CD14-positive monocyte (primary cell): ENCODE measurements around the gene CKAP2L. TPM values are rescaled to one million over a fixed set of nuclear protein-coding genes. Genes with fewer than 3 reads are reported as not detected.

Experiments
- DNase-seq, 3 donors: peaks; one replicate each; pipeline ENCODE4 v3.0.0-alpha.2; 2011 to 2022
- H2AFZ ChIP-seq: 2 replicates; pipeline ENCODE4 v1.6.0; 2012; ENCODE audit warnings: mild to moderate bottlenecking, low read depth, low read length, inconsistent platforms; ENCODE audit not compliant: insufficient read depth, poor library complexity, severe bottlenecking
- H3K27ac ChIP-seq, 2 donors: 1 replicate in 1 of 2; 2 replicates in 1 of 2; pipeline ENCODE4 v1.5.1; 2012 to 2013; ENCODE audit warnings: low read length in 2 of 2, control low read depth in 1 of 2, inconsistent platforms in 1 of 2, low read depth in 1 of 2, mild to moderate bottlenecking in 1 of 2
- H3K27me3 ChIP-seq, 2 donors: one replicate each; pipeline versions ENCODE4 v1.6.0 to v1.6.1; 2011 to 2013; ENCODE audit warnings: low read length in 2 of 2; ENCODE audit not compliant: control insufficient read depth in 2 of 2, insufficient read depth in 2 of 2
- H3K36me3 ChIP-seq, 2 donors: replicated peaks in 1 of 2; 1 replicate in 1 of 2; 2 replicates in 1 of 2; pipeline versions ENCODE4 v1.5.1 to v1.6.1; 2012 to 2013; ENCODE audit warnings: low read length in 2 of 2, control low read depth in 1 of 2, inconsistent platforms in 1 of 2, mild to moderate bottlenecking in 1 of 2; ENCODE audit not compliant: insufficient read depth in 2 of 2, control insufficient read depth in 1 of 2
- H3K4me1 ChIP-seq, 2 donors: 1 replicate in 1 of 2; 2 replicates in 1 of 2; pipeline versions ENCODE4 v1.5.1 to v1.6.1; 2012 to 2013; ENCODE audit warnings: low read length in 2 of 2, control low read depth in 1 of 2, inconsistent platforms in 1 of 2, mild to moderate bottlenecking in 1 of 2, moderate library complexity in 1 of 2; ENCODE audit not compliant: insufficient read depth in 2 of 2, control insufficient read depth in 1 of 2
- H3K4me2 ChIP-seq: replicated peaks from 2 replicates; pipeline ENCODE3; 2012; ENCODE audit warnings: low read length, moderate library complexity, mild to moderate bottlenecking; ENCODE audit not compliant: poor library complexity, severe bottlenecking; ENCODE audit errors: extremely low read depth
- H3K4me3 ChIP-seq, 3 experiments: fragments of 200-600 bp in 1 of 3; sonication (generic) in 1 of 3; replicated peaks in 1 of 3; 1 replicate in 2 of 3; 2 replicates in 1 of 3; pipeline ENCODE4 v1.5.1; 2011 to 2013; ENCODE audit warnings: low read length in 3 of 3, mild to moderate bottlenecking in 3 of 3, control low read depth in 2 of 3, low read depth in 2 of 3, inconsistent platforms in 1 of 3, moderate library complexity in 1 of 3
- H3K79me2 ChIP-seq: 2 replicates; pipeline ENCODE4 v1.6.0; 2012; ENCODE audit warnings: mild to moderate bottlenecking, control low read depth, inconsistent platforms, low read length, moderate library complexity; ENCODE audit not compliant: insufficient read depth
- H3K9ac ChIP-seq: 2 replicates; pipeline ENCODE4 v1.6.0; 2017; ENCODE audit warnings: low read length, mild to moderate bottlenecking; ENCODE audit not compliant: insufficient read depth, poor library complexity, severe bottlenecking
- H3K9me3 ChIP-seq, 2 donors: replicated peaks in 1 of 2; 1 replicate in 1 of 2; 2 replicates in 1 of 2; pipeline versions ENCODE4 v1.5.1 to v1.6.1; 2012 to 2013; ENCODE audit warnings: low read length in 2 of 2, control low read depth in 1 of 2; ENCODE audit not compliant: control insufficient read depth in 1 of 2, insufficient read depth in 1 of 2
- H4K20me1 ChIP-seq: 2 replicates; pipeline ENCODE4 v1.6.0; 2012; ENCODE audit warnings: mild to moderate bottlenecking, low read length, control low read depth, moderate library complexity; ENCODE audit not compliant: insufficient read depth
- H3K27ac Mint-ChIP-seq, 7 donors: one replicate each; pipeline ENCODE4 v1.8.0; 2020; ENCODE audit warnings: mild to moderate bottlenecking in 7 of 7, mixed read lengths in 7 of 7, moderate library complexity in 6 of 7, inconsistent platforms in 2 of 7
- H3K27me3 Mint-ChIP-seq, 3 donors: one replicate each; pipeline ENCODE4 v1.8.0; 2021 to 2022; ENCODE audit warnings: low read depth in 3 of 3, mild to moderate bottlenecking in 3 of 3, mixed read lengths in 3 of 3, moderate library complexity in 3 of 3, inconsistent platforms in 1 of 3
- H3K36me3 Mint-ChIP-seq, 2 donors: one replicate each; pipeline ENCODE4 v1.8.0; 2020; ENCODE audit warnings: mixed read lengths in 2 of 2, inconsistent platforms in 1 of 2, mild to moderate bottlenecking in 1 of 2
- H3K4me1 Mint-ChIP-seq: one replicate; pipeline ENCODE4 v1.8.0; 2020; ENCODE audit warnings: mild to moderate bottlenecking, mixed read lengths
- H3K4me3 Mint-ChIP-seq, 2 donors: one replicate each; pipeline ENCODE4 v1.8.0; 2020; ENCODE audit warnings: mild to moderate bottlenecking in 2 of 2, mixed read lengths in 2 of 2, moderate library complexity in 1 of 2
- H3K9me3 Mint-ChIP-seq, 7 donors: one replicate each; pipeline ENCODE4 v1.8.0; 2020 to 2022; ENCODE audit warnings: mixed read lengths in 7 of 7, mild to moderate bottlenecking in 6 of 7, moderate library complexity in 6 of 7, inconsistent platforms in 2 of 7
- CTCF ChIP-seq: fragments of 200-600 bp; IDR thresholded peaks from one replicate; pipeline ENCODE4 v1.8.0; 2022; ENCODE audit warnings: antibody characterized with exemption, mild to moderate bottlenecking
- WGBS: methylation state at CpG from one replicate; pipeline ENCODE4 v1.1.5; 2013; ENCODE audit warnings: missing lambda C conversion rate; ENCODE audit not compliant: insufficient coverage; 5-methylcytosine and 5-hydroxymethylcytosine counted together
- intact Hi-C, 2 donors: fragments of 100-400 bp; cut with micrococcal nuclease; formaldehyde crosslinking; loops; one replicate each; pipeline versions ENCODE4 v1.15.0 to v1.15.1; 2023
- polyA plus RNA-seq, 3 donors: library from polyadenylated mRNA; depleted of rRNA in 1 of 3; unstranded in 2 of 3; stranded (reverse) in 1 of 3; fragments of 300-500 nt in 2 of 3; fragments of >200 nt in 1 of 3; fragmentation: Illumina TruSeq in 2 of 3; gene quantifications; 1 replicate in 2 of 3; 2 replicates in 1 of 3; pipeline ENCODE4 v1.2.3, GENCODE V29; 2012 to 2021

Gene CKAP2L
- polyA plus RNA-seq, 3 donors = 0.04 to 0.24 TPM; not detected in 1

GRCh38 chr2:112692918-112693317 is 71.5 kb downstream of the CKAP2L start:
- DNase-seq = peak in 2 of 3 donors; percentile 19 to 62
- no peaks in the 10 kb centered on the region for H4K20me1 ChIP-seq
- H3K79me2 ChIP-seq = no peaks in the 10 kb centered on the region
- H3K4me3 Mint-ChIP-seq = peak overlapping the region; percentile 4 to 49
- H3K4me1 ChIP-seq = peaks cover 46 to 60% of the 10 kb centered on the region in 2 donors
- no peak for TF ChIP-seq CTCF
- peaks cover 0 to 5% of the 10 kb centered on the region in 2 donors for H3K36me3 Mint-ChIP-seq
- H3K4me2 ChIP-seq = peak overlapping the region; percentile 18
- no peaks in the 10 kb centered on the region for H3K27me3 ChIP-seq
- H3K9me3 Mint-ChIP-seq = peaks cover 0 to 2% (median 0%) of the 10 kb centered on the region in 7 donors
- H3K9me3 ChIP-seq = no peaks in the 10 kb centered on the region
- peak overlapping the region; percentile 1 for H3K9ac ChIP-seq
- H3K4me1 Mint-ChIP-seq = peaks cover 55% of the 10 kb centered on the region
- H3K4me3 ChIP-seq = peak overlapping the region in 1 of 3 experiments; percentile 3
- H3K27ac ChIP-seq = peak overlapping the region; percentile 84 to 89
- H3K27me3 Mint-ChIP-seq = peaks cover 0 to 3% (median 0%) of the 10 kb centered on the region in 3 donors
- intact Hi-C loops = loop anchor here (1.0 to 5.0 kb wide), 3 partner anchors 7 to 46 kb away; partner anchors contain the start of gene SLC20A1 (in 2 of the 2)
- no CpG with 5 or more reads among the region's 1 CpG for WGBS
- H3K36me3 ChIP-seq = no peaks in the 10 kb centered on the region
- no peak overlapping the region for H2AFZ ChIP-seq
- peak overlapping the region; percentile 94 to 99 (median 97) for H3K27ac Mint-ChIP-seq

DNA sequence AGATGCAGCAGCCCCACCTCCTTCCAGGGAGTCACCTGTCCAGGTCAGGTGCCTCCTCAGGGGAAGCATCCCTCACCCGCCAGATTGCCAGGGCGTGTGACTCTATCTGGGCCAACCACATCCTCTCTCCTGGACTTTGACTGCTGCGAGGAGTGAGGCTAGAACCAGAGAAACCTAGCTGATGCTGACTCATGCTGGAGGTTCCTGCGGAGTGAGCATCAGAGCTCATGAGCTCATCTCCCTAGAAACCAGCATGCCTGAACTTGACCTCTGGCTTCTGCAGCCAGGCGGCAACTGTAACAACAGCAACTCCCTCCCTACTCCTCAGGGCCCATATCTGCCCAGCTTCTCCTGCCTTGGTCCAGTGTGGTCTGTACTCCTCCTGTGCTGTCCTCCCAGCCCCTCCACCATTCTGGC is 71.9 kb downstream of the CKAP2L start:
- Histone ChIP-seq H3K4me1 (peaks cover 46 to 57% of the 10 kb centered on the region in 2 donors), H3K9me3 (no peaks in the 10 kb centered on the region), H3K79me2 (no peaks in the 10 kb centered on the region), H3K36me3 (no peaks in the 10 kb centered on the region), H3K4me3 (peak overlapping the region in 1 of 3 experiments; percentile 3), H4K20me1 (no peaks in the 10 kb centered on the region), H3K27ac (peak overlapping the region; percentile 84 to 89), H3K9ac (peak overlapping the region; percentile 1), H2AFZ (no peak overlapping the region), H3K4me2 (peak overlapping the region; percentile 18), H3K27me3 (no peaks in the 10 kb centered on the region)
- H3K27me3 Mint-ChIP-seq = peaks cover 0 to 3% (median 0%) of the 10 kb centered on the region in 3 donors
- peak overlapping the region; percentile 49 for H3K4me3 Mint-ChIP-seq
- TF ChIP-seq CTCF = no peak
- peaks cover 0 to 2% (median 0%) of the 10 kb centered on the region in 7 donors for H3K9me3 Mint-ChIP-seq
- peaks cover 0 to 5% of the 10 kb centered on the region in 2 donors for H3K36me3 Mint-ChIP-seq
- peak; percentile 90 to 96 (median 91) for DNase-seq
- intact Hi-C loops = loop anchor here (1.0 to 5.0 kb wide), 3 partner anchors 8 to 45 kb away; partner anchors contain the start of gene SLC20A1 (in 2 of the 2)
- WGBS = 0% methylated on average over 5 of the region's 5 CpGs
- peak overlapping the region; percentile 94 to 99 (median 97) for H3K27ac Mint-ChIP-seq
- H3K4me1 Mint-ChIP-seq = peaks cover 53% of the 10 kb centered on the region
